Activated CD8-positive, alpha-beta T cell treated with anti-CD3 and anti-CD28 coated beads for 36 hours (primary cell): ENCODE data around the gene MAP4K4. TPM values are rescaled to one million over a fixed set of nuclear protein-coding genes. Genes with fewer than 3 reads are reported as not detected.

Experiments
- ATAC-seq: fragments of 200-7000 bp; cut with Tn5 transposase; one replicate; pipeline ENCODE4 v1.10.0; 2021; ENCODE audit warnings: mild to moderate bottlenecking, moderate library complexity
- CTCF ChIA-PET: fragments of 350-600 bp; sonication (Branson Sonifier 250); formaldehyde crosslinking; loops from one replicate; lab custom pipeline; 2021; ENCODE audit warnings: antibody characterized with exemption; lab: Charles Lee
- POLR2A ChIA-PET: fragments of 350-600 bp; sonication (Branson Sonifier 250); formaldehyde crosslinking; loops from one replicate; lab custom pipeline; 2021; ENCODE audit warnings: antibody characterized with exemption; lab: Charles Lee
- DNase-seq: peaks from one replicate; pipeline ENCODE4 v3.0.0-alpha.2; 2020
- H3K27ac Mint-ChIP-seq: one replicate; pipeline ENCODE4 v1.8.0; 2021; ENCODE audit warnings: mild to moderate bottlenecking, mixed read lengths
- H3K27me3 Mint-ChIP-seq: one replicate; pipeline ENCODE4 v1.8.0; 2021; ENCODE audit warnings: mixed read lengths
- H3K36me3 Mint-ChIP-seq: one replicate; pipeline ENCODE4 v1.8.0; 2021; ENCODE audit warnings: low read depth, mixed read lengths
- H3K4me1 Mint-ChIP-seq: one replicate; pipeline ENCODE4 v1.8.0; 2021; ENCODE audit warnings: low read depth, mixed read lengths
- H3K4me3 Mint-ChIP-seq: one replicate; pipeline ENCODE4 v1.8.0; 2021; ENCODE audit warnings: mild to moderate bottlenecking, moderate library complexity, mixed read lengths
- H3K9me3 Mint-ChIP-seq: one replicate; pipeline ENCODE4 v1.8.0; 2021; ENCODE audit warnings: mixed read lengths
- CTCF ChIP-seq: fragments of 200-600 bp; IDR thresholded peaks from one replicate; pipeline ENCODE4 v1.8.0; 2022; ENCODE audit warnings: antibody characterized with exemption, mild to moderate bottlenecking
- intact Hi-C: fragments of 100-400 bp; cut with micrococcal nuclease; formaldehyde crosslinking; loops from one replicate; pipeline ENCODE4 v1.10.0; 2022
- total RNA-seq, 2 experiments: library from RNA; stranded (reverse); gene quantifications; one replicate each; pipeline ENCODE4 v1.2.3, GENCODE V29; 2021

The MAP4K4 gene
- total RNA-seq, 2 experiments from 2014 or later = 26.3 to 27.3 TPM

GRCh38 chr2:101738649-101739048, 41.1 kb downstream of the MAP4K4 start:
- ChIA-PET CTCF (no interaction called here), POLR2A (no interaction called here)
- Mint-ChIP-seq H3K9me3 (no peaks in the 10 kb centered on the region), H3K4me3 (no peak overlapping the region), H3K27me3 (no peaks in the 10 kb centered on the region), H3K36me3 (peaks cover 2% of the 10 kb centered on the region), H3K27ac (no peak overlapping the region), H3K4me1 (peaks cover 75% of the 10 kb centered on the region)
- intact Hi-C loops = no loop called here
- TF ChIP-seq CTCF = no peak
- no peak for DNase-seq
- no peak for ATAC-seq

GRCh38 chr2:101740555-101740964, 43.1 kb downstream of the MAP4K4 start:
- no peaks in the 10 kb centered on the region for H3K9me3 Mint-ChIP-seq
- H3K27ac Mint-ChIP-seq = no peak overlapping the region
- ATAC-seq = no peak
- CTCF ChIA-PET = interaction anchor here (0.7 to 1.7 kb wide), 3 partner anchors 11 to 81 kb away, joined by 3 to 6 read pairs (median 3); no protein-coding TSS in a partner anchor
- POLR2A ChIA-PET = no interaction called here
- TF ChIP-seq CTCF = no peak
- peaks cover 78% of the 10 kb centered on the region for H3K4me1 Mint-ChIP-seq
- H3K27me3 Mint-ChIP-seq = no peaks in the 10 kb centered on the region
- no peak for DNase-seq
- peaks cover 2% of the 10 kb centered on the region for H3K36me3 Mint-ChIP-seq
- intact Hi-C loops = loop anchor here (5.0 kb wide), 1 partner anchor 33 kb away; no protein-coding TSS in a partner anchor
- H3K4me3 Mint-ChIP-seq = no peak overlapping the region

- Mint-ChIP-seq H3K27me3 (no peaks in the 10 kb centered on the region), H3K36me3 (peaks cover 2% of the 10 kb centered on the region), H3K27ac (peak overlapping the region; percentile 62), H3K4me3 (no peak overlapping the region), H3K4me1 (peaks cover 78% of the 10 kb centered on the region), H3K9me3 (no peaks in the 10 kb centered on the region)
- ChIA-PET CTCF (interaction anchor here (1.3 to 1.8 kb wide), 6 partner anchors 9 to 23 kb away, joined by 3 to 6 read pairs (median 4); no protein-coding TSS in a partner anchor), POLR2A (interaction anchor here (1.2 kb wide), 1 partner anchor 23 kb away, joined by 4 read pairs; no protein-coding TSS in a partner anchor)
- no peak for DNase-seq
- TF ChIP-seq CTCF = no peak
- no peak for ATAC-seq
- intact Hi-C loops = loop anchor here (5.0 kb wide), 1 partner anchor 35 kb away; no protein-coding TSS in a partner anchor
These were observed 44.4 kb downstream of the MAP4K4 start for GRCh38 chr2:101741775-101742520.

GRCh38 chr2:101742547-101742946, 45.0 kb downstream of the MAP4K4 start:
- Mint-ChIP-seq H3K27ac (peak overlapping the region; percentile 62), H3K4me1 (peaks cover 76% of the 10 kb centered on the region), H3K36me3 (peaks cover 2% of the 10 kb centered on the region), H3K4me3 (no peak overlapping the region), H3K9me3 (no peaks in the 10 kb centered on the region), H3K27me3 (no peaks in the 10 kb centered on the region)
- POLR2A ChIA-PET = no interaction called here
- ATAC-seq = no peak
- intact Hi-C loops = loop anchor here (5.0 kb wide), 1 partner anchor 35 kb away; no protein-coding TSS in a partner anchor
- TF ChIP-seq CTCF = no peak
- DNase-seq = no peak
- CTCF ChIA-PET = interaction anchor here (1.3 to 1.8 kb wide), 6 partner anchors 8 to 24 kb away, joined by 3 to 6 read pairs (median 4); no protein-coding TSS in a partner anchor

GRCh38 chr2:101743288-101743687, 45.8 kb downstream of the MAP4K4 start:
- ChIA-PET CTCF (interaction anchor here (1.3 to 1.8 kb wide), 4 partner anchors 8 to 24 kb away, joined by 3 to 5 read pairs (median 4); no protein-coding TSS in a partner anchor), POLR2A (no interaction called here)
- H3K27me3 Mint-ChIP-seq = no peaks in the 10 kb centered on the region
- DNase-seq = no peak
- no peak for TF ChIP-seq CTCF
- peaks cover 3% of the 10 kb centered on the region for H3K36me3 Mint-ChIP-seq
- intact Hi-C loops = loop anchor here (5.0 kb wide), 1 partner anchor 36 kb away; no protein-coding TSS in a partner anchor
- no peak for ATAC-seq
- H3K27ac Mint-ChIP-seq = peak overlapping the region; percentile 79
- H3K9me3 Mint-ChIP-seq = no peaks in the 10 kb centered on the region
- H3K4me1 Mint-ChIP-seq = peaks cover 74% of the 10 kb centered on the region
- H3K4me3 Mint-ChIP-seq = no peak overlapping the region
